ENCODE data around the gene MAT2A.

The MAT2A gene

DNA sequence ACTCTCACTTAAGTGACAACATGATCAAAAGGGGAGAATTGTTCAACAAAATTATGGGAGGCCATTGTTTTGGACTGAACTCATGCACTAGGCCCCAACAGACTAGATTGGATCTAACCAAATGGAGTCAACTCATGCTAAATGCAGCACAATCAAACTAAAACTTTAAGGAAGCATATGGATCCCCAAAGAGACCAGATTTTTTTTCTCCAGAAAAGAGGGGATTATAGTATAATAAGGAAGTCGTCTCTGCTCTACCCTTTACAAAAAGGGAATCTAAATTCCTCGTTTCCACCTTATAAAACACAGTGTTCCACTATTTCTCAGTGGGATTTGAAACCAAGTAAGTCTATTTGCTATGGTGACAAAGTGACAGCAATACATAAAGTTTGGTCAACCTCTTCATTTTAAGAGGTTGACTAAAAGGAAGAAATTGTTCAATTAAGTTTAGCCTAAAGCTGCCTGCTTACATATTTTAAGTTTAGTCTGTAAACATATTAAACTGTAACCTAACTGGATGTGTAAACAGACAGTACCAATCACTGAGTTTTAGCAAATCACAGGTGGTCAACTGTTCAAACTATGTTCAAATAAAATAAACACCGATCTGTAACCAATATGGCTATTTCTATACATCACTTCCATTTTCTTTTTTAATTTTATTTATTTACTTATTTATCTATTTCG lies 40.9 kb upstream of the MAT2A start:
- ATAC-seq, result no peak
- TF ChIP-seq, protein P1, sequence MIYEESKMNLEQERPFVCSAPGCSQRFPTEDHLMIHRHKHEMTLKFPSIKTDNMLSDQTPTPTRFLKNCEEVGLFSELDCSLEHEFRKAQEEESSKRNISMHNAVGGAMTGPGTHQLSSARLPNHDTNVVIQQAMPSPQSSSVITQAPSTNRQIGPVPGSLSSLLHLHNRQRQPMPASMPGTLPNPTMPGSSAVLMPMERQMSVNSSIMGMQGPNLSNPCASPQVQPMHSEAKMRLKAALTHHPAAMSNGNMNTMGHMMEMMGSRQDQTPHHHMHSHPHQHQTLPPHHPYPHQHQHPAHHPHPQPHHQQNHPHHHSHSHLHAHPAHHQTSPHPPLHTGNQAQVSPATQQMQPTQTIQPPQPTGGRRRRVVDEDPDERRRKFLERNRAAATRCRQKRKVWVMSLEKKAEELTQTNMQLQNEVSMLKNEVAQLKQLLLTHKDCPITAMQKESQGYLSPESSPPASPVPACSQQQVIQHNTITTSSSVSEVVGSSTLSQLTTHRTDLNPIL (CRISPR knock-in tag; IDR thresholded peaks at IDR 0.05; ENCODE audit: low read depth), result no peak
- TF ChIP-seq PPARA (CRISPR knock-in tag; IDR thresholded peaks at IDR 0.05; ENCODE audit: borderline replicate concordance) (no peak), BACH2 (CRISPR knock-in tag; IDR thresholded peaks at IDR 0.05; ENCODE audit: borderline replicate concordance) (no peak), OSR1 (CRISPR knock-in tag; IDR thresholded peaks at IDR 0.05) (no peak), GLIS3 (CRISPR knock-in tag; IDR thresholded peaks at IDR 0.05) (no peak), ZNF70 (CRISPR knock-in tag; IDR thresholded peaks at IDR 0.05) (no peak), ZNF8 (CRISPR knock-in tag; IDR thresholded peaks at IDR 0.05) (no peak), ZC3H10 (CRISPR knock-in tag; IDR thresholded peaks at IDR 0.05) (no peak), ARNTL (CRISPR knock-in tag; IDR thresholded peaks at IDR 0.05; ENCODE audit: borderline replicate concordance, low read depth) (no peak), ESRRG (CRISPR knock-in tag; IDR thresholded peaks at IDR 0.05) (no peak), ZFP3 (CRISPR knock-in tag; IDR thresholded peaks at IDR 0.05) (no peak), ZFP30 (CRISPR knock-in tag; IDR thresholded peaks at IDR 0.05) (no peak), ZNF565 (CRISPR knock-in tag; conservative IDR thresholded peaks at IDR 0.05; ENCODE audit: low read depth) (no peak), SNAI2 (CRISPR knock-in tag; IDR thresholded peaks at IDR 0.05) (no peak), ISL1 (CRISPR knock-in tag; IDR thresholded peaks at IDR 0.05) (no peak), CSDC2 (CRISPR knock-in tag; IDR thresholded peaks at IDR 0.05) (no peak), TCF4 (CRISPR knock-in tag; IDR thresholded peaks at IDR 0.05; ENCODE audit: borderline replicate concordance) (no peak)
- TF ChIP-seq, protein P2, sequence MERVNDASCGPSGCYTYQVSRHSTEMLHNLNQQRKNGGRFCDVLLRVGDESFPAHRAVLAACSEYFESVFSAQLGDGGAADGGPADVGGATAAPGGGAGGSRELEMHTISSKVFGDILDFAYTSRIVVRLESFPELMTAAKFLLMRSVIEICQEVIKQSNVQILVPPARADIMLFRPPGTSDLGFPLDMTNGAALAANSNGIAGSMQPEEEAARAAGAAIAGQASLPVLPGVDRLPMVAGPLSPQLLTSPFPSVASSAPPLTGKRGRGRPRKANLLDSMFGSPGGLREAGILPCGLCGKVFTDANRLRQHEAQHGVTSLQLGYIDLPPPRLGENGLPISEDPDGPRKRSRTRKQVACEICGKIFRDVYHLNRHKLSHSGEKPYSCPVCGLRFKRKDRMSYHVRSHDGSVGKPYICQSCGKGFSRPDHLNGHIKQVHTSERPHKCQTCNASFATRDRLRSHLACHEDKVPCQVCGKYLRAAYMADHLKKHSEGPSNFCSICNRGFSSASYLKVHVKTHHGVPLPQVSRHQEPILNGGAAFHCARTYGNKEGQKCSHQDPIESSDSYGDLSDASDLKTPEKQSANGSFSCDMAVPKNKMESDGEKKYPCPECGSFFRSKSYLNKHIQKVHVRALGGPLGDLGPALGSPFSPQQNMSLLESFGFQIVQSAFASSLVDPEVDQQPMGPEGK (CRISPR knock-in tag; IDR thresholded peaks at IDR 0.05; ENCODE audit: borderline replicate concordance), result no peak
- TF ChIP-seq, protein P3, sequence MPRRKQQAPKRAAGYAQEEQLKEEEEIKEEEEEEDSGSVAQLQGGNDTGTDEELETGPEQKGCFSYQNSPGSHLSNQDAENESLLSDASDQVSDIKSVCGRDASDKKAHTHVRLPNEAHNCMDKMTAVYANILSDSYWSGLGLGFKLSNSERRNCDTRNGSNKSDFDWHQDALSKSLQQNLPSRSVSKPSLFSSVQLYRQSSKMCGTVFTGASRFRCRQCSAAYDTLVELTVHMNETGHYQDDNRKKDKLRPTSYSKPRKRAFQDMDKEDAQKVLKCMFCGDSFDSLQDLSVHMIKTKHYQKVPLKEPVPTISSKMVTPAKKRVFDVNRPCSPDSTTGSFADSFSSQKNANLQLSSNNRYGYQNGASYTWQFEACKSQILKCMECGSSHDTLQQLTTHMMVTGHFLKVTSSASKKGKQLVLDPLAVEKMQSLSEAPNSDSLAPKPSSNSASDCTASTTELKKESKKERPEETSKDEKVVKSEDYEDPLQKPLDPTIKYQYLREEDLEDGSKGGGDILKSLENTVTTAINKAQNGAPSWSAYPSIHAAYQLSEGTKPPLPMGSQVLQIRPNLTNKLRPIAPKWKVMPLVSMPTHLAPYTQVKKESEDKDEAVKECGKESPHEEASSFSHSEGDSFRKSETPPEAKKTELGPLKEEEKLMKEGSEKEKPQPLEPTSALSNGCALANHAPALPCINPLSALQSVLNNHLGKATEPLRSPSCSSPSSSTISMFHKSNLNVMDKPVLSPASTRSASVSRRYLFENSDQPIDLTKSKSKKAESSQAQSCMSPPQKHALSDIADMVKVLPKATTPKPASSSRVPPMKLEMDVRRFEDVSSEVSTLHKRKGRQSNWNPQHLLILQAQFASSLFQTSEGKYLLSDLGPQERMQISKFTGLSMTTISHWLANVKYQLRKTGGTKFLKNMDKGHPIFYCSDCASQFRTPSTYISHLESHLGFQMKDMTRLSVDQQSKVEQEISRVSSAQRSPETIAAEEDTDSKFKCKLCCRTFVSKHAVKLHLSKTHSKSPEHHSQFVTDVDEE (CRISPR knock-in tag; IDR thresholded peaks at IDR 0.05), result no peak
- TF ChIP-seq, protein P4, sequence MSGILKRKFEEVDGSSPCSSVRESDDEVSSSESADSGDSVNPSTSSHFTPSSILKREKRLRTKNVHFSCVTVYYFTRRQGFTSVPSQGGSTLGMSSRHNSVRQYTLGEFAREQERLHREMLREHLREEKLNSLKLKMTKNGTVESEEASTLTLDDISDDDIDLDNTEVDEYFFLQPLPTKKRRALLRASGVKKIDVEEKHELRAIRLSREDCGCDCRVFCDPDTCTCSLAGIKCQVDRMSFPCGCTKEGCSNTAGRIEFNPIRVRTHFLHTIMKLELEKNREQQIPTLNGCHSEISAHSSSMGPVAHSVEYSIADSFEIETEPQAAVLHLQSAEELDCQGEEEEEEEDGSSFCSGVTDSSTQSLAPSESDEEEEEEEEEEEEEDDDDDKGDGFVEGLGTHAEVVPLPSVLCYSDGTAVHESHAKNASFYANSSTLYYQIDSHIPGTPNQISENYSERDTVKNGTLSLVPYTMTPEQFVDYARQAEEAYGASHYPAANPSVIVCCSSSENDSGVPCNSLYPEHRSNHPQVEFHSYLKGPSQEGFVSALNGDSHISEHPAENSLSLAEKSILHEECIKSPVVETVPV (CRISPR knock-in tag; IDR thresholded peaks at IDR 0.05), result no peak

DNA sequence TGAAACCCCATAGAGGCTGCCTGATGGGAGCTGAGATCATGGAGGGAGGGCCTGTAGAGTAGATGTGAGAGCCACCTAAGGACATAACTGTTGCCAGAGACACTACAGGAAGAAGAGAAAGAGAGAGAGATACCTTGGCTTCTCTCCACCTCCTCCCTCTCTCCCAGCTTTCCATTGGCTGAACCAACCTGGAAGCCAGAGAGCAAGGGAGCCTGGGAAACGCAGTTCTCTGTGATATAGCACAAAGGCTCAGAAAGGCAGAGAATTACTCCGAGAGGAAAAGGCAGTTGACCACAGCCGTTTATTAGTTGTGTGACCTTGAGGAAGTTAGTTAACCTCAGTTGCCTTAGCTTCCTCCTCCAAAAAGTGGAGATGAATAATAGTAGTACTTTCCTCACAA lies 37.7 kb upstream of the MAT2A start:
- ATAC-seq, result no peak

More for the DNA sequence above, 37.7 kb upstream of the MAT2A start:
- no peak for TF ChIP-seq TOX (CRISPR knock-in tag; IDR thresholded peaks at IDR 0.05; ENCODE audit: borderline replicate concordance)
- TF ChIP-seq OSR1 (CRISPR knock-in tag; IDR thresholded peaks at IDR 0.05), result no peak
- TF ChIP-seq, protein P2 (CRISPR knock-in tag; IDR thresholded peaks at IDR 0.05; ENCODE audit: borderline replicate concordance), result no peak
- TF ChIP-seq PPARA (CRISPR knock-in tag; IDR thresholded peaks at IDR 0.05; ENCODE audit: borderline replicate concordance), result no peak
- no peak for TF ChIP-seq BACH2 (CRISPR knock-in tag; IDR thresholded peaks at IDR 0.05; ENCODE audit: borderline replicate concordance)
- no peak for TF ChIP-seq ISL1 (CRISPR knock-in tag; IDR thresholded peaks at IDR 0.05)
- no peak for TF ChIP-seq TCF4 (CRISPR knock-in tag; IDR thresholded peaks at IDR 0.05; ENCODE audit: borderline replicate concordance)
- TF ChIP-seq ZNF8 (CRISPR knock-in tag; IDR thresholded peaks at IDR 0.05), result no peak
- TF ChIP-seq RARB (CRISPR knock-in tag; IDR thresholded peaks at IDR 0.05), result no peak
- TF ChIP-seq, protein P4 (CRISPR knock-in tag; IDR thresholded peaks at IDR 0.05), result no peak
- no peak for TF ChIP-seq ZNF565 (CRISPR knock-in tag; conservative IDR thresholded peaks at IDR 0.05; ENCODE audit: low read depth)
- TF ChIP-seq ZFP30 (CRISPR knock-in tag; IDR thresholded peaks at IDR 0.05), result no peak
- no peak for TF ChIP-seq ZC3H10 (CRISPR knock-in tag; IDR thresholded peaks at IDR 0.05)
- no peak for TF ChIP-seq ESRRG (CRISPR knock-in tag; IDR thresholded peaks at IDR 0.05)
- TF ChIP-seq, protein P5, sequence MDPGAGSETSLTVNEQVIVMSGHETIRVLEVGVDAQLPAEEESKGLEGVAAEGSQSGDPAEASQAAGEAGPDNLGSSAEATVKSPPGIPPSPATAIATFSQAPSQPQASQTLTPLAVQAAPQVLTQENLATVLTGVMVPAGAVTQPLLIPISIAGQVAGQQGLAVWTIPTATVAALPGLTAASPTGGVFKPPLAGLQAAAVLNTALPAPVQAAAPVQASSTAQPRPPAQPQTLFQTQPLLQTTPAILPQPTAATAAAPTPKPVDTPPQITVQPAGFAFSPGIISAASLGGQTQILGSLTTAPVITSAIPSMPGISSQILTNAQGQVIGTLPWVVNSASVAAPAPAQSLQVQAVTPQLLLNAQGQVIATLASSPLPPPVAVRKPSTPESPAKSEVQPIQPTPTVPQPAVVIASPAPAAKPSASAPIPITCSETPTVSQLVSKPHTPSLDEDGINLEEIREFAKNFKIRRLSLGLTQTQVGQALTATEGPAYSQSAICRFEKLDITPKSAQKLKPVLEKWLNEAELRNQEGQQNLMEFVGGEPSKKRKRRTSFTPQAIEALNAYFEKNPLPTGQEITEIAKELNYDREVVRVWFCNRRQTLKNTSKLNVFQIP (CRISPR knock-in tag; IDR thresholded peaks at IDR 0.05; ENCODE audit: borderline replicate concordance, low read depth), result no peak

All from SK-N-SH treated with all-trans-retinoic acid at 6 μM for 48 hours (cell line).